Activated T-cell treated with anti-CD3 and anti-CD28 coated beads, Interleukin-2, amount 50 U/mL, for 24 hours (primary cell): ENCODE data around the gene CD28.
"Not testable (repeated sequence)": the region's sequence is repeated elsewhere in the genome, so short reads cannot be mapped to it uniquely, and the experiment has no call there.

Source experiments
- DNase-seq: peaks from one replicate; pipeline ENCODE4 v3.0.0-alpha.2; 2020
- H3K27ac Mint-ChIP-seq: 2 replicates; pipeline ENCODE4 v1.8.0; 2020; ENCODE audit warnings: mild to moderate bottlenecking, mixed read lengths
- H3K27me3 Mint-ChIP-seq: 2 replicates; pipeline ENCODE4 v1.8.0; 2020; ENCODE audit warnings: mixed read lengths
- H3K36me3 Mint-ChIP-seq: 2 replicates; pipeline ENCODE4 v1.8.0; 2020; ENCODE audit warnings: low read depth, mixed read lengths
- H3K4me1 Mint-ChIP-seq: 2 replicates; pipeline ENCODE4 v1.8.0; 2020; ENCODE audit warnings: low read depth, mixed read lengths
- H3K4me3 Mint-ChIP-seq: 2 replicates; pipeline ENCODE4 v1.8.0; 2020; ENCODE audit warnings: mild to moderate bottlenecking, moderate library complexity, mixed read lengths
- H3K9me3 Mint-ChIP-seq: 2 replicates; pipeline ENCODE4 v1.8.0; 2020; ENCODE audit warnings: mixed read lengths

Gene CD28

GRCh38 chr2:203761121-203761520 is 54.7 kb downstream of the CD28 start:
- peaks cover 28% of the 10 kb centered on the region for H3K9me3 Mint-ChIP-seq
- no peaks in the 10 kb centered on the region for H3K27me3 Mint-ChIP-seq
- no peak for DNase-seq
- no peak overlapping the region for H3K4me3 Mint-ChIP-seq
- H3K36me3 Mint-ChIP-seq: peaks cover 76% of the 10 kb centered on the region
- H3K4me1 Mint-ChIP-seq: peaks cover 75% of the 10 kb centered on the region
- H3K27ac Mint-ChIP-seq: no peak overlapping the region

- peaks cover 24% of the 10 kb centered on the region for H3K9me3 Mint-ChIP-seq
- H3K4me1 Mint-ChIP-seq: peaks cover 88% of the 10 kb centered on the region
- H3K27me3 Mint-ChIP-seq: no peaks in the 10 kb centered on the region
- DNase-seq: peak; percentile 67
- H3K27ac Mint-ChIP-seq: peak overlapping the region; percentile 96
- peaks cover 76% of the 10 kb centered on the region for H3K36me3 Mint-ChIP-seq
- peak overlapping the region; percentile 6 for H3K4me3 Mint-ChIP-seq
Measured at GRCh38 chr2:203763241-203763937, 57.0 kb downstream of the CD28 start.

GRCh38 chr2:203763938-203764664 is 57.7 kb downstream of the CD28 start:
- Mint-ChIP-seq H3K27ac (peak overlapping the region; percentile 96), H3K4me1 (peaks cover 82% of the 10 kb centered on the region), H3K4me3 (peak overlapping the region; percentile 41), H3K36me3 (peaks cover 71% of the 10 kb centered on the region), H3K9me3 (peaks cover 20% of the 10 kb centered on the region), H3K27me3 (no peaks in the 10 kb centered on the region)
- DNase-seq: peak; percentile 55

- H3K9me3 Mint-ChIP-seq: peaks cover 14% of the 10 kb centered on the region
- H3K4me3 Mint-ChIP-seq: no peak overlapping the region
- no peak overlapping the region for H3K27ac Mint-ChIP-seq
- H3K36me3 Mint-ChIP-seq: peaks cover 37% of the 10 kb centered on the region
- no peak for DNase-seq
- no peaks in the 10 kb centered on the region for H3K27me3 Mint-ChIP-seq
- peaks cover 34% of the 10 kb centered on the region for H3K4me1 Mint-ChIP-seq
Measured at GRCh38 chr2:203772456-203773165, 66.2 kb downstream of the CD28 start.

GRCh38 chr2:203774760-203775159 is 68.3 kb downstream of the CD28 start:
- Mint-ChIP-seq H3K27me3 (no peaks in the 10 kb centered on the region), H3K4me1 (peaks cover 37% of the 10 kb centered on the region), H3K9me3 (peaks cover 9% of the 10 kb centered on the region), H3K4me3 (no peak overlapping the region), H3K36me3 (peaks cover 23% of the 10 kb centered on the region), H3K27ac (no peak overlapping the region)
- no peak for DNase-seq

- no peak for DNase-seq
- peaks cover 8% of the 10 kb centered on the region for H3K9me3 Mint-ChIP-seq
- H3K36me3 Mint-ChIP-seq: peaks cover 14% of the 10 kb centered on the region
- H3K27me3 Mint-ChIP-seq: no peaks in the 10 kb centered on the region
- H3K4me3 Mint-ChIP-seq: no peak overlapping the region
- H3K4me1 Mint-ChIP-seq: peaks cover 42% of the 10 kb centered on the region
- no peak overlapping the region for H3K27ac Mint-ChIP-seq
Measured at GRCh38 chr2:203775684-203776083, 69.2 kb downstream of the CD28 start.

- no peaks in the 10 kb centered on the region for H3K27me3 Mint-ChIP-seq
- H3K27ac Mint-ChIP-seq: no peak overlapping the region
- H3K4me3 Mint-ChIP-seq: no peak overlapping the region
- H3K4me1 Mint-ChIP-seq: peaks cover 46% of the 10 kb centered on the region
- no peak for DNase-seq
- H3K9me3 Mint-ChIP-seq: peaks cover 5% of the 10 kb centered on the region
- H3K36me3 Mint-ChIP-seq: peaks cover 7% of the 10 kb centered on the region
Measured at GRCh38 chr2:203777030-203777429, 70.6 kb downstream of the CD28 start.

- H3K9me3 Mint-ChIP-seq, H3K27me3 Mint-ChIP-seq, H3K36me3 Mint-ChIP-seq, DNase-seq, H3K4me3 Mint-ChIP-seq, H3K27ac Mint-ChIP-seq: not testable (repeated sequence)
- H3K4me1 Mint-ChIP-seq: peaks cover 54% of the 10 kb centered on the region
Measured at GRCh38 chr2:203779477-203780073, 73.1 kb downstream of the CD28 start.

GRCh38 chr2:203780231-203780630 is 73.8 kb downstream of the CD28 start:
- no peak for DNase-seq
- H3K4me3 Mint-ChIP-seq: no peak overlapping the region
- H3K27me3 Mint-ChIP-seq: no peaks in the 10 kb centered on the region
- H3K4me1 Mint-ChIP-seq: peaks cover 57% of the 10 kb centered on the region
- peaks cover 5% of the 10 kb centered on the region for H3K9me3 Mint-ChIP-seq
- H3K27ac Mint-ChIP-seq: no peak overlapping the region
- peaks cover 2% of the 10 kb centered on the region for H3K36me3 Mint-ChIP-seq

GRCh38 chr2:203781151-203781550 is 74.7 kb downstream of the CD28 start:
- H3K27ac Mint-ChIP-seq: peak overlapping the region; percentile 56
- peaks cover 2% of the 10 kb centered on the region for H3K36me3 Mint-ChIP-seq
- H3K4me3 Mint-ChIP-seq: no peak overlapping the region
- no peaks in the 10 kb centered on the region for H3K27me3 Mint-ChIP-seq
- H3K4me1 Mint-ChIP-seq: peaks cover 50% of the 10 kb centered on the region
- H3K9me3 Mint-ChIP-seq: peaks cover 5% of the 10 kb centered on the region
- DNase-seq: no peak

GRCh38 chr2:203782262-203782976 is 76.0 kb downstream of the CD28 start:
- no peak overlapping the region for H3K4me3 Mint-ChIP-seq
- DNase-seq: peak; percentile 62
- H3K9me3 Mint-ChIP-seq: peaks cover 5% of the 10 kb centered on the region
- peaks cover 2% of the 10 kb centered on the region for H3K36me3 Mint-ChIP-seq
- H3K27ac Mint-ChIP-seq: peak overlapping the region; percentile 87
- no peaks in the 10 kb centered on the region for H3K27me3 Mint-ChIP-seq
- peaks cover 54% of the 10 kb centered on the region for H3K4me1 Mint-ChIP-seq

GRCh38 chr2:203783496-203784203 is 77.2 kb downstream of the CD28 start:
- Mint-ChIP-seq H3K27ac (peak overlapping the region; percentile 71), H3K36me3 (peaks cover 2% of the 10 kb centered on the region), H3K4me3 (no peak overlapping the region), H3K9me3 (peaks cover 5% of the 10 kb centered on the region), H3K27me3 (no peaks in the 10 kb centered on the region), H3K4me1 (peaks cover 60% of the 10 kb centered on the region)
- no peak for DNase-seq

GRCh38 chr2:203784710-203785270 is 78.4 kb downstream of the CD28 start:
- DNase-seq, H3K27me3 Mint-ChIP-seq, H3K9me3 Mint-ChIP-seq, H3K36me3 Mint-ChIP-seq: not testable (repeated sequence)
- H3K4me3 Mint-ChIP-seq: peak overlapping the region; percentile 19
- peaks cover 53% of the 10 kb centered on the region for H3K4me1 Mint-ChIP-seq
- H3K27ac Mint-ChIP-seq: peak overlapping the region; percentile 31
